Right hindlimb (tissue), 1 donor: ENCODE measurements around the gene COL4A3.
A peak's percentile ranks its signal among the peaks of the same experiment; 100 is the strongest.

ENCODE experiments used
- DNase-seq: peaks from one replicate; pipeline ENCODE4 v3.0.0-alpha.2; 2018

The COL4A3 gene

GRCh38 chr2:227163998-227164762 is at the start of gene COL4A3, which contains the start of gene COL4A4:
Gene COL4A3 (plus strand): TSS chr2:227164624. CDS start chr2:227164727, 103 bp downstream.
Gene COL4A4 (minus strand): TSS chr2:227164205. CDS start chr2:227147483, 16,722 bp downstream.
- DNase-seq, result peak; percentile 37

- no peak for DNase-seq
Measured at GRCh38 chr2:227115761-227116160, 48.7 kb upstream of the COL4A3 start.

GRCh38 chr2:227117027-227117426 is 47.4 kb upstream of the COL4A3 start:
- DNase-seq, result no peak

GRCh38 chr2:227117852-227118251 is 46.6 kb upstream of the COL4A3 start:
- DNase-seq, result no peak

GRCh38 chr2:227118353-227118752 is 46.1 kb upstream of the COL4A3 start:
- DNase-seq, result no peak

- no peak for DNase-seq
Measured at GRCh38 chr2:227123697-227124096, 40.7 kb upstream of the COL4A3 start.

GRCh38 chr2:227124811-227125210 is 39.6 kb upstream of the COL4A3 start:
- DNase-seq, result no peak

- no peak for DNase-seq
Measured at GRCh38 chr2:227125506-227125905, 38.9 kb upstream of the COL4A3 start.

GRCh38 chr2:227127201-227127600 is 37.2 kb upstream of the COL4A3 start:
- no peak for DNase-seq

GRCh38 chr2:227130636-227131035 is 33.8 kb upstream of the COL4A3 start:
- no peak for DNase-seq

GRCh38 chr2:227132986-227133385 is 31.4 kb upstream of the COL4A3 start:
- DNase-seq, result no peak

- DNase-seq, result no peak
Measured at GRCh38 chr2:227134591-227134990, 29.8 kb upstream of the COL4A3 start.

GRCh38 chr2:227141301-227141700 is 23.1 kb upstream of the COL4A3 start:
- DNase-seq, result no peak

GRCh38 chr2:227143895-227144294 is 20.5 kb upstream of the COL4A3 start:
- no peak for DNase-seq

- DNase-seq, result no peak
Measured at GRCh38 chr2:227146456-227146855, 18.0 kb upstream of the COL4A3 start.

GRCh38 chr2:227147023-227147422 is 17.4 kb upstream of the COL4A3 start:
- DNase-seq, result no peak

- DNase-seq, result no peak
Measured at GRCh38 chr2:227148106-227148505, 16.3 kb upstream of the COL4A3 start.

GRCh38 chr2:227150222-227150936 is 14.0 kb upstream of the COL4A3 start:
- no peak for DNase-seq

- DNase-seq, result no peak
Measured at GRCh38 chr2:227152093-227152766, 12.2 kb upstream of the COL4A3 start.

GRCh38 chr2:227153307-227153706 is 11.1 kb upstream of the COL4A3 start:
- DNase-seq, result no peak

GRCh38 chr2:227153758-227154486 is 10.5 kb upstream of the COL4A3 start:
- DNase-seq, result no peak

GRCh38 chr2:227154986-227155774 is 9.2 kb upstream of the COL4A3 start:
- DNase-seq, result no peak
